GM21390 (cell line): ENCODE results near the gene BTF3L4.
A peak's percentile ranks its signal among the peaks of the same experiment; 100 is the strongest.
"Not testable (repeated sequence)": the region's sequence is repeated elsewhere in the genome, so short reads cannot be mapped to it uniquely, and the experiment has no call there.

Source experiments
- ATAC-seq: cut with Tn5 transposase; IDR thresholded peaks from one replicate; pipeline ENCODE4 v1.9.1; 2021; ENCODE audit not compliant: unreplicated experiment

The BTF3L4 gene

GRCh38 chr1:52055066-52055865 lies 829 bp upstream of the BTF3L4 start, which contains the start of gene TXNDC12:
Gene TXNDC12 (minus strand): TSS chr1:52055191. CDS start chr1:52055096, 95 bp downstream.
- peak; percentile 33 for ATAC-seq

GRCh38 chr1:52055866-52056162 lies 281 bp upstream of the BTF3L4 start:
- ATAC-seq: no peak

GRCh38 chr1:52056937-52057231 lies 789 bp downstream of the BTF3L4 start:
- ATAC-seq: no peak

- no peak for ATAC-seq
Observed at GRCh38 chr1:52057255-52057654, 1.2 kb downstream of the BTF3L4 start.

GRCh38 chr1:52057876-52058415 lies 1.9 kb downstream of the BTF3L4 start:
- ATAC-seq: no peak

- no peak for ATAC-seq
Observed at GRCh38 chr1:52059321-52059720, 3.2 kb downstream of the BTF3L4 start.

- no peak for ATAC-seq
Observed at GRCh38 chr1:52059888-52060287, 3.8 kb downstream of the BTF3L4 start.

- no peak for ATAC-seq
Observed at GRCh38 chr1:52060822-52061221, 4.7 kb downstream of the BTF3L4 start.

- ATAC-seq: no peak
Observed at GRCh38 chr1:52063192-52063591, 7.1 kb downstream of the BTF3L4 start.

- ATAC-seq: no peak
Observed at GRCh38 chr1:52070704-52071103, 14.6 kb downstream of the BTF3L4 start.

GRCh38 chr1:52072291-52072690 lies 16.2 kb downstream of the BTF3L4 start:
- no peak for ATAC-seq

- ATAC-seq: not testable (repeated sequence)
Observed at GRCh38 chr1:52077277-52077676, 21.2 kb downstream of the BTF3L4 start.

GRCh38 chr1:52080014-52080415 lies 23.9 kb downstream of the BTF3L4 start:
- ATAC-seq: no peak

GRCh38 chr1:52087892-52088291 lies 31.8 kb downstream of the BTF3L4 start:
- not testable (repeated sequence) for ATAC-seq

- not testable (repeated sequence) for ATAC-seq
Observed at GRCh38 chr1:52094300-52094699, 38.2 kb downstream of the BTF3L4 start.

GRCh38 chr1:52096216-52096615 lies 40.1 kb downstream of the BTF3L4 start:
- no peak for ATAC-seq

- no peak for ATAC-seq
Observed at GRCh38 chr1:52098139-52098871, 42.2 kb downstream of the BTF3L4 start.

- ATAC-seq: no peak
Observed at GRCh38 chr1:52102336-52103013, 46.4 kb downstream of the BTF3L4 start.

GRCh38 chr1:52111492-52111891 lies 55.4 kb downstream of the BTF3L4 start:
- ATAC-seq: no peak

GRCh38 chr1:52112489-52112888 lies 56.4 kb downstream of the BTF3L4 start:
- no peak for ATAC-seq

- ATAC-seq: no peak
Observed at GRCh38 chr1:52119301-52120079, 63.4 kb downstream of the BTF3L4 start.
